Choroid plexus epithelial cell (primary cell): Measurements from ENCODE around the gene JHY.

Experiments used
- DNase-seq: peaks from one replicate; pipeline ENCODE4 v3.0.0-alpha.2; 2010; ENCODE audit warnings: low read depth
- H3K4me3 ChIP-seq: 2 replicates; pipeline ENCODE4 v1.5.1; 2011; ENCODE audit warnings: low read depth, mild to moderate bottlenecking, control low read depth, low read length, moderate library complexity
- TF ChIP-seq, protein P1 (sequence below): conservative IDR thresholded peaks from 2 replicates; pipeline ENCODE4 v1.5.1; 2011; ENCODE audit warnings: low read depth, mild to moderate bottlenecking, control low read depth, inconsistent platforms, low read length, moderate library complexity

Gene JHY

DNA sequence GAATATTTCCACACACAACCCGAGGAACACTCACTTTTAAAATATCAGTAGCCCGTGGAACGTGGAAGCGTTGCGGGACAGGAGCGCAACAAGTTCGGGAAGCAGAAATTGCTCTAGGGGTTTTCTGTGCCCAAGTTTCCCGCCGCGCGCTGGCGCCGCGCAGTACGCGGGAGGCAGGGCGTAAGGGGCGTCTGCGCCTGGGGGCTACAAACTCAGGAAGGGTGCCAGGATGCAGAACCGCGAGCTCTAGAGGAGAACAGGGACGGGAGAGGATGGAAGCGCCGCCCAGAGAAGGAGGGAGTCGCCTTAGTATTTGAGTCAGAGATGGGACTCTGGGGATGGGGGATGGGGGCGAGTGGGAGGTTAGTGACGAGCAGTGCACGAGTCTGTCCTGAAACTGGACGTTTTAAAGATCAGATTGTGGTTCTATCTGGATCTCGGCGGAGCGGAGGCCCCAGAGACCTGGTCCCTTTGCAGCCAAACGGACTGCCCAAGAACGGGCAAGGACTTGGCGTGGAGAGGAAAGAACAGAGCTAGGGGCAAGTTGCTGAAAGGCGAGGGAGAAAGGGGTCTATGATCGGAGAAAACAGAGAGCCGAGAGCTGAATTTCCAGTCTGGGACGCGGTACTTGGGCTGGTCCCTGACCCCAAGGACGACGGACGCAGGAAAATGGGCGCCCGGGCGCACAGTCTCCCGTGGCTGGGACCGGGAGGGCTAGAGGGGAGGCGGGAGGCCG, 94.3 kb downstream of the JHY start:
- no peak overlapping the region for H3K4me3 ChIP-seq
- no peak for DNase-seq
- TF ChIP-seq, protein P1, sequence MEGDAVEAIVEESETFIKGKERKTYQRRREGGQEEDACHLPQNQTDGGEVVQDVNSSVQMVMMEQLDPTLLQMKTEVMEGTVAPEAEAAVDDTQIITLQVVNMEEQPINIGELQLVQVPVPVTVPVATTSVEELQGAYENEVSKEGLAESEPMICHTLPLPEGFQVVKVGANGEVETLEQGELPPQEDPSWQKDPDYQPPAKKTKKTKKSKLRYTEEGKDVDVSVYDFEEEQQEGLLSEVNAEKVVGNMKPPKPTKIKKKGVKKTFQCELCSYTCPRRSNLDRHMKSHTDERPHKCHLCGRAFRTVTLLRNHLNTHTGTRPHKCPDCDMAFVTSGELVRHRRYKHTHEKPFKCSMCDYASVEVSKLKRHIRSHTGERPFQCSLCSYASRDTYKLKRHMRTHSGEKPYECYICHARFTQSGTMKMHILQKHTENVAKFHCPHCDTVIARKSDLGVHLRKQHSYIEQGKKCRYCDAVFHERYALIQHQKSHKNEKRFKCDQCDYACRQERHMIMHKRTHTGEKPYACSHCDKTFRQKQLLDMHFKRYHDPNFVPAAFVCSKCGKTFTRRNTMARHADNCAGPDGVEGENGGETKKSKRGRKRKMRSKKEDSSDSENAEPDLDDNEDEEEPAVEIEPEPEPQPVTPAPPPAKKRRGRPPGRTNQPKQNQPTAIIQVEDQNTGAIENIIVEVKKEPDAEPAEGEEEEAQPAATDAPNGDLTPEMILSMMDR: no peak

DNA sequence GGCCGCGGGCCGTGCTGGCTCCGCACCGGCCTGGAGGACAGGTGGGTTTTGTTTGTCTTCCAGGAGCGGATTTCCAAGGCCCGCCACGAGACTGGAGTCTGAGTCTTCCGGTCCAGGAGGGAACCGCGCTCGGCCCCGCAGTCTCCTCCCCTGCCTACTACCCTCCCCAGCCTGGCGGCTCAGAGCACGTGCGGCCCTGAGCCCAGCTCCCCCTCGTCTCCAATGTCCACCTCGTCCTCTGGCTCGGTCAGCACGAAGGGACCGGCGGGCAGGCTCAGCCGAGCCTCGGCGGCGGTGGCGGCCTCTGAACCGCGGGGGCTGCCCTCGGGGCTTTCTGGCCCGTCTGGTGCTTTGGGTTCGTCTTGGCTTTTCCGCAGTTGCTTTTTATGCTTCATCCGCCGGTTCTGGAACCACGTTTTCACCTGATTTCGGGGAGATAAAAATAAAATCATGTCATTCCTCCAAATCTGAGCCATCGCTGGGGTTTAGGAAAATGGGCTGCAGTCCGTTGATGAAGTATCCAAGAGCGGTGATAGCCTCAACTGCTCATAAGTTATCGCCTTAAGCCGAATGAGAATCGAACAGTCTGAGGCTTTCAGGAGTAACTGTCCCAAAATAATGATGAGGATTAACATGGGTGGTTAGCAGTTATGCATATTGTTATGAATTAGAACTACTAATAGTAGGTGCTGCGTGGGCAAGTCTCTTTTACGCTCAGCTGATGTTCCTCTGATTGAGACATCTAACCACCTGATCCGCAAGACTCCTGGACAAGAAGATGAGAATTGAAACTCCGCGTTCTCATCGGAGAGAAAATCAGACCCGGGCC, 95.1 kb downstream of the JHY start:
- H3K4me3 ChIP-seq: no peak overlapping the region
- TF ChIP-seq, protein P1: no peak
- no peak for DNase-seq

DNA sequence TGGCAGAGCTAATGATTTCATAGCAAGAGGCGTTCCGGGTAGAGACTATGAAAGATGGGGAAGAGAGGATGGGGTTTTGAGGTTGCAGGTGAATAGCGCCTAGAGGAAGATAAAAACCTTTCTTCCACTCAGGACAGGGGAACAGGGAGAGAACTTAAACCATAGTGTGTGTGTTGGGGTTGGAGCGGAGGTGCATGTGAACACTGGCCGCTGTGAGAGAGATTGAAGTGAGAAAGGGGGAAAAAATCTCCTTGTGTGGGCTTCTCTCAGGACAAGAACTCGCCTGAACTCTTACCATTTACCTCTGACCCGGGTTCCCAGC, 95.7 kb downstream of the JHY start:
- H3K4me3 ChIP-seq: no peak overlapping the region
- DNase-seq: no peak
- TF ChIP-seq, protein P1: no peak

DNA sequence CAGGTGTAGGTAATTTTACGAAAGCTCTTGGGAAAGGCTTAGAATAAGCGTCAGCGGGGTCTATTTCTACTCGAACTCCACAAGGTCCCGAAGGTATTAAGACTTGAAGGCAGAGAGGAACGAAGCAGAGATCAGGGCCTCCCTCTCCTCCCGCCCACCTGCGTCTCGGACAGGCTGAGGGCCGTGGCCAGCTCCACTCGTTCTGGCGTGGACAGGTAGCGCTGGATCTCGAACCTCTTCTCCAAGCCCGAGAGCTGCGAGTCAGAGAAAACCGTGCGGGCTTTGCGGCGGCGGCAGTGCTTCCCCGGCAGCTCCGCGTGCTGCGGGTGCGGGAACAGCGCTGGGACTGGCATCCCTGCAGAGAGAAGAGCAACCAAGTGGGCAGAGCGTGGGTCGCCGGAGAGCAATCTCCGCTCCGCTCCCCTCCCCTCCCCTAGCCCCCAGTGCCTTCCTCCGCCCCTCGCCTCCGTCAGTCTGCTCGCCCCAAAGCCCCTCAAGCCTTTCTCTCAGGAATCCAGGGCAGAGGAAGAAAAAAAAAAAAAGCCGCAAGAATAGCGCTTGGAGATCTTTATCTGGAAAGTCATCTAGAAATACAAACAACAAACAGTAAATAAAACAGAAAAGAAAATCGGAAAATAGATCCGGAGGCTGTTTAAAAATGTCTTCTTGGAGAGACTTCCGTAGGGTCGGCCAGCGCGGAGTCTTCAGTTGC, 96.7 kb downstream of the JHY start:
- H3K4me3 ChIP-seq: no peak overlapping the region
- no peak for DNase-seq
- TF ChIP-seq, protein P1: no peak

DNA sequence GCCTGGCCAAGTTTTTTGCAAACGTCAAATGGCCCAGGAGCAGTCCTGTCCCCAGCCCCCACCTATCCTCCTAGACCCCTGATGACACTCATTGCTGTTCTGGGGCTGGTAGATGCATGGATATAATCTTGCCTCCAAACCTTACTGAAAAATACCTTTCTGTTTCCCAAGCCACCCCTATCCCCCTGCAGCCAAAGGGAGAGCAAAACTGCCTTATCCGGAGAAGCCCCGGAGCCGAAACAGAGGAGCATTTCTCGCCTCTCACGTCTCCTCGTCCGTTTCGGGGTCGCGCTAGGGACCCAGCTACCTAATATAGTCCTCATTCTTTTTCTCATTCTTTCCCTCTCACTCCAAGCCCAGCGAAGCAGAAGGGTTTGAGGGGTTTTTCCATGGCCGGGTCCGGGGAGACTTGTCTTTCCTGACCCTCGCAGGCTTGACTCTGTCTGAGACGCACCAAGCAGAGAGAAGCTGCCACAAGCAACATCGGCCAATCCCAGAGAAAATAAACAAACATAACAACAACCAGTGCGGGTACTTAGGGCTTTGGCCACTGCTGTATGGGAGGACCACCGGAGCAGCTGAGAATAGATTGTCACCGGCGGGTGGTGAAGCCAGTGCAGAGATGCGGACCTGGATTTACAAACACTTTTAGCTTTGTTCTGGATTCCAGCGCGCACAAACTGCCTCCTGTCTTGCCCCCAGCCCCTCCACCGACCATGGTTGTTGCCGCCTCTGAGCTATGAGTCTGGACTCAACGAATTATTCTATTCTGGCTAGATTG, 97.4 kb downstream of the JHY start:
- TF ChIP-seq, protein P1: no peak
- no peak overlapping the region for H3K4me3 ChIP-seq
- no peak for DNase-seq

DNA sequence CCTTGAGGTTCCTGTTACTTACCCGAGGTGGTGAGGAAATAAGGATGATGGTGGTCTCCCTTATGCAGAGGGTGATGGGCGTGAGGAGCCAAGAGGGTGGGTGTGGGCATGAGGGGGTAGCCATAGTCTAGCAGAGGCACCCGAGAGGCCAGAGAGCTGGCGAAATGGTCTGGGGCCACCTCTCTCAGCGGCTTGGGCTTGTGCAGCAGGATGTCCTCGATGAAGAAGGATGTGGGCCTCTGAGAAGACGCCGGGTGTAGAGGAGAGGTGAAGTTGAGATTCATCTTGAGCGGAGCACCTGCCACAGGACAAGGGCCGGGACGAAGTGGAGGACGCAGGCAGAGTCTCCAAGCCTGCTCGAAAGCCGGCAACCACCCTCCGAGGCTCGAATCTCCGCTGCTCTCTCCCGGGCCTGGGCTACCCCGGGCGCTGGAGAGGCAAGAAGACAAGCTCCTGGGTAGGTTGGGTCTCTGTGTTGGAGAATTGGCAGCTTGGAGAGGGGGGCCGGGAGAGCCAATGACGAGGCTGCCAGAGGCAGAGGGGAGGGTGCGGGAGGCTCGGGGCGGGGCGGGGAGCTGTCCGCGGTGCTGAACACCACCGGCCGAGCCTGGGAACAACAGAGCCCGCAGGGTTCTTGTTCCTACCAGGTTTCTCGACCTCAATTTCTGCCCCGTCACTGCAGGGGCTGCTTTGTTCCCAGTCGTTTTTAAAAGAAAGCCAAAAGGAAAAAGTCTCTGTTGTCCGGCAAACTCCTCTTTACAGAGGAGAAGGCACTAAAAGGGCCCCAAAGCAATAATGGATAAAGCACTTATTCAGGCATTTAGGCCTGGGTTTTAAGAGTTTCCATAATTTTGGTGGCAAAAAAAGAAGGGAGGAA, 99.1 kb downstream of the JHY start, which contains the start of gene BSX:
TSS of gene BSX (minus strand) at position 447 of the 877 bp plus-strand sequence. CDS start at position 284, 163 bp downstream.
- TF ChIP-seq, protein P1: no peak
- H3K4me3 ChIP-seq: no peak within 1 kb of the TSS
- peak; percentile 48 for DNase-seq
